Endothelial cell of umbilical vein (primary cell): Measurements from ENCODE around the gene OTOP1. TPM values are rescaled to one million over a fixed set of nuclear protein-coding genes. Genes with fewer than 3 reads are reported as not detected.

ENCODE experiments used
- BruUV-seq: library from RNA; stranded (reverse); fragments of 400-500 nt; replicated peaks from 2 replicates; lab custom pipeline; 2021; lab: Mats Ljungman, UMichigan
- CTCF ChIA-PET: fragments of 300-600, 350-600 bp; sonication (Branson Sonifier 250); formaldehyde crosslinking; loops from one replicate; lab custom pipeline; 2021; ENCODE audit warnings: antibody characterized with exemption, inconsistent platforms; lab: Charles Lee
- POLR2A ChIA-PET: fragments of 300-600, 350-600 bp; sonication (Branson Sonifier 250); formaldehyde crosslinking; loops from one replicate; lab custom pipeline; 2021; ENCODE audit warnings: antibody characterized with exemption, inconsistent platforms; lab: Charles Lee
- DNase-seq: peaks from one replicate; pipeline ENCODE4 v3.0.0-alpha.2; 2011; ENCODE audit warnings: low read depth, low spot score
- FAIRE-seq: peaks from 2 replicates; lab custom pipeline; 2011; peaks lifted over from hg19 to GRCh38; lab: Jason Lieb, UNC
- H2AFZ ChIP-seq: 2 replicates; pipeline ENCODE4 v1.6.0; 2012; ENCODE audit warnings: low read depth, low read length, control low read depth, inconsistent platforms
- H3K27ac ChIP-seq: 2 replicates; pipeline ENCODE4 v1.5.1; 2011; ENCODE audit warnings: low read depth, mild to moderate bottlenecking, control low read depth, low read length, moderate library complexity; ENCODE audit not compliant: insufficient read depth
- H3K27me3 ChIP-seq, 2 experiments: 2 replicates each; pipeline versions ENCODE4 v1.6.0 to v1.6.1; 2011; ENCODE audit warnings: low read length in 2 of 2, mixed read lengths in 1 of 2; ENCODE audit not compliant: control insufficient read depth in 2 of 2, insufficient read depth in 2 of 2
- H3K36me3 ChIP-seq, 2 experiments: 2 replicates in 1 of 2; 3 replicates in 1 of 2; pipeline ENCODE4 v1.5.1; 2011; ENCODE audit warnings: low read length in 2 of 2, mild to moderate bottlenecking in 1 of 2, moderate library complexity in 1 of 2; ENCODE audit not compliant: control insufficient read depth in 2 of 2, insufficient read depth in 2 of 2; ENCODE audit errors: extremely low read depth in 1 of 2
- H3K4me1 ChIP-seq: 3 replicates; pipeline ENCODE4 v1.5.1; 2011; ENCODE audit warnings: mild to moderate bottlenecking, low read length; ENCODE audit not compliant: control insufficient read depth, insufficient read depth; ENCODE audit errors: extremely low read depth
- H3K4me2 ChIP-seq: 2 replicates; pipeline ENCODE4 v1.6.1; 2011; ENCODE audit warnings: low read length, control low read depth, mixed read lengths; ENCODE audit not compliant: insufficient read depth
- H3K4me3 ChIP-seq, 3 experiments: fragments of 200-600 bp in 1 of 3; sonication (generic), shearing (Covaris generic) in 1 of 3; replicated peaks in 1 of 3; 2 replicates each; pipeline ENCODE4 v1.5.1; 2011 to 2016; ENCODE audit warnings: control low read depth in 3 of 3, low read length in 3 of 3, mild to moderate bottlenecking in 2 of 3, inconsistent platforms in 1 of 3, low read depth in 1 of 3, moderate library complexity in 1 of 3; ENCODE audit not compliant: insufficient read depth in 1 of 3
- H3K79me2 ChIP-seq: 2 replicates; pipeline ENCODE4 v1.6.0; 2012; ENCODE audit warnings: low read length, inconsistent platforms; ENCODE audit not compliant: control insufficient read depth, insufficient read depth
- H3K9ac ChIP-seq: replicated peaks from 2 replicates; pipeline ENCODE3; 2011; ENCODE audit warnings: low read length, control low read depth; ENCODE audit not compliant: insufficient read depth; ENCODE audit errors: extremely low read depth
- H3K9me1 ChIP-seq: replicated peaks from 3 replicates; pipeline ENCODE4 v1.6.0; 2011; ENCODE audit warnings: mild to moderate bottlenecking, low read length; ENCODE audit not compliant: control insufficient read depth, insufficient read depth; ENCODE audit errors: extremely low read depth
- H3K9me3 ChIP-seq: replicated peaks from 2 replicates; pipeline ENCODE4 v1.5.1; 2012; ENCODE audit warnings: low read length, inconsistent platforms; ENCODE audit not compliant: control insufficient read depth, insufficient read depth
- H4K20me1 ChIP-seq: replicated peaks from 2 replicates; pipeline ENCODE3; 2011; ENCODE audit warnings: mild to moderate bottlenecking, low read length; ENCODE audit not compliant: control insufficient read depth, insufficient read depth; ENCODE audit errors: extremely low read depth
- CTCF ChIP-seq, 2 donors: IDR thresholded peaks; 1 replicate in 1 of 2; 2 replicates in 1 of 2; pipeline ENCODE4 v1.5.1; 2011; ENCODE audit warnings: low read length in 2 of 2, mild to moderate bottlenecking in 2 of 2, moderate library complexity in 2 of 2, control low read depth in 1 of 2, inconsistent platforms in 1 of 2, low read depth in 1 of 2; ENCODE audit not compliant: insufficient read depth in 1 of 2; ENCODE audit errors: extremely low read depth in 1 of 2
- EZH2 ChIP-seq: IDR thresholded peaks from 2 replicates; pipeline ENCODE4 v1.6.1; 2012; ENCODE audit warnings: borderline replicate concordance, low read depth, mild to moderate bottlenecking, moderate library complexity, low read length, inconsistent platforms; ENCODE audit not compliant: severe bottlenecking
- FOS ChIP-seq: IDR thresholded peaks from 2 replicates; pipeline ENCODE4 v1.6.1; 2011; ENCODE audit warnings: mild to moderate bottlenecking, low read length, moderate library complexity, borderline replicate concordance; ENCODE audit not compliant: insufficient read depth
- GATA2 ChIP-seq: IDR thresholded peaks from 2 replicates; pipeline ENCODE4 v1.7.0; 2011; ENCODE audit warnings: low read depth, mild to moderate bottlenecking, moderate library complexity, mixed read lengths, low read length; ENCODE audit not compliant: insufficient read length, insufficient read depth
- JUN ChIP-seq: IDR thresholded peaks from 2 replicates; pipeline ENCODE4 v1.6.1; 2011; ENCODE audit warnings: borderline replicate concordance, low read depth; ENCODE audit not compliant: insufficient read length, insufficient read depth
- MAX ChIP-seq: IDR thresholded peaks from 2 replicates; pipeline ENCODE4 v1.6.1; 2011; ENCODE audit not compliant: insufficient read depth, insufficient read length
- MYC ChIP-seq: IDR thresholded peaks from one replicate; pipeline ENCODE4 v1.6.1; 2011; ENCODE audit warnings: mild to moderate bottlenecking, low read depth, low read length
- POLR2A ChIP-seq: IDR thresholded peaks from 2 replicates; pipeline ENCODE4 v1.6.1; 2012; ENCODE audit warnings: low read depth, mild to moderate bottlenecking, control low read depth, low read length
- POLR2AphosphoS5 ChIP-seq: IDR thresholded peaks from 2 replicates; pipeline ENCODE4 v1.6.1; 2012; ENCODE audit warnings: low read depth, mild to moderate bottlenecking, control low read depth, low read length, moderate library complexity; ENCODE audit not compliant: insufficient read depth
- dilution Hi-C: fragments of 300-500 bp; cut with MboI; formaldehyde crosslinking; loops from one replicate; pipeline ENCODE4 v1.15.0; 2019; ENCODE audit warnings: low sequenced_read_pairs; ENCODE audit not compliant: extremely low pct_ligation_motif_present
- intact Hi-C: fragments of 100-400 bp; cut with micrococcal nuclease; formaldehyde crosslinking; loops from one replicate; pipeline ENCODE4 v1.10.0; 2022
- polyA plus RNA-seq, 4 experiments: library from polyadenylated mRNA; depleted of rRNA in 3 of 4; stranded (reverse) in 3 of 4; unstranded in 1 of 4; fragments of >200 nt; gene quantifications; 2 replicates each; pipeline versions ENCODE4 v1.2.1 to v1.2.3, GENCODE V29; 2011 to 2012; ENCODE audit warnings: missing spikeins in 1 of 4
- total RNA-seq: library from RNA; stranded (reverse); gene quantifications from 2 replicates; pipeline ENCODE4 v1.2.3, GENCODE V29; 2021

Gene OTOP1
- total and polyA plus RNA-seq, 2 donors (not counting 3 experiments of a cell fraction or from before 2014, with no cell fraction given): not detected

GRCh38 chr4:4228356-4228668 is 1.6 kb upstream of the OTOP1 start:
- FAIRE-seq: no peak
- Histone ChIP-seq H3K4me3 (no peak overlapping the region), H3K27me3 (peaks cover 32 to 43% of the 10 kb centered on the region in 2 experiments), H3K36me3 (no peaks in the 10 kb centered on the region), H3K27ac (no peak overlapping the region), H3K4me1 (no peaks in the 10 kb centered on the region), H3K79me2 (no peaks in the 10 kb centered on the region), H2AFZ (no peak overlapping the region), H4K20me1 (no peaks in the 10 kb centered on the region), H3K9me3 (no peaks in the 10 kb centered on the region), H3K9ac (no peak overlapping the region), H3K9me1 (no peaks in the 10 kb centered on the region), H3K4me2 (no peak overlapping the region)
- ChIA-PET POLR2A (no interaction called here), CTCF (no interaction called here)
- TF ChIP-seq CTCF (IDR thresholded peaks at IDR 0.05; ENCODE audit: extremely low read depth in 1 of 2, insufficient read depth in 1 of 2, low read depth in 1 of 2, low read length in 2 of 2) (no peak), MAX (no peak), GATA2 (no peak), POLR2A (no peak), FOS (no peak), EZH2 (no peak), MYC (no peak), POLR2AphosphoS5 (no peak), JUN (no peak)
- intact Hi-C loops (no loop called here), dilution Hi-C loops (no loop called here)
- no peak for DNase-seq
- BruUV-seq: no TSS peak
